NB4 (cell line): ENCODE data around the gene LMO2.

Experiments
- MAX ChIP-seq: IDR thresholded peaks from 2 replicates; pipeline ENCODE4 v1.6.1; 2011; ENCODE audit warnings: low read depth, low read length
- MYC ChIP-seq: IDR thresholded peaks from 2 replicates; pipeline ENCODE4 v1.6.1; 2011; ENCODE audit warnings: low read depth, low read length
- POLR2A ChIP-seq: IDR thresholded peaks from 2 replicates; pipeline ENCODE4 v1.6.1; 2011; ENCODE audit warnings: mild to moderate bottlenecking; ENCODE audit not compliant: insufficient read length; ENCODE audit errors: extremely low read depth
- TF ChIP-seq, protein P1 (sequence below): IDR thresholded peaks from one replicate; pipeline ENCODE4 v1.5.1; 2012; ENCODE audit warnings: low read depth, low read length

GRCh38 chr11:33864479-33864878 lies 27.4 kb downstream of the LMO2 start:
- TF ChIP-seq, protein P1, sequence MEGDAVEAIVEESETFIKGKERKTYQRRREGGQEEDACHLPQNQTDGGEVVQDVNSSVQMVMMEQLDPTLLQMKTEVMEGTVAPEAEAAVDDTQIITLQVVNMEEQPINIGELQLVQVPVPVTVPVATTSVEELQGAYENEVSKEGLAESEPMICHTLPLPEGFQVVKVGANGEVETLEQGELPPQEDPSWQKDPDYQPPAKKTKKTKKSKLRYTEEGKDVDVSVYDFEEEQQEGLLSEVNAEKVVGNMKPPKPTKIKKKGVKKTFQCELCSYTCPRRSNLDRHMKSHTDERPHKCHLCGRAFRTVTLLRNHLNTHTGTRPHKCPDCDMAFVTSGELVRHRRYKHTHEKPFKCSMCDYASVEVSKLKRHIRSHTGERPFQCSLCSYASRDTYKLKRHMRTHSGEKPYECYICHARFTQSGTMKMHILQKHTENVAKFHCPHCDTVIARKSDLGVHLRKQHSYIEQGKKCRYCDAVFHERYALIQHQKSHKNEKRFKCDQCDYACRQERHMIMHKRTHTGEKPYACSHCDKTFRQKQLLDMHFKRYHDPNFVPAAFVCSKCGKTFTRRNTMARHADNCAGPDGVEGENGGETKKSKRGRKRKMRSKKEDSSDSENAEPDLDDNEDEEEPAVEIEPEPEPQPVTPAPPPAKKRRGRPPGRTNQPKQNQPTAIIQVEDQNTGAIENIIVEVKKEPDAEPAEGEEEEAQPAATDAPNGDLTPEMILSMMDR, result no peak
- TF ChIP-seq POLR2A (no peak), MAX (no peak), MYC (no peak)
